AG09309 (cell line): ENCODE data around the gene EYS.

Experiments used
- DNase-seq: peaks from one replicate; pipeline ENCODE4 v3.0.0-alpha.2; 2010; ENCODE audit warnings: low read depth
- H3K4me3 ChIP-seq: 2 replicates; pipeline ENCODE4 v1.5.1; 2011; ENCODE audit warnings: mild to moderate bottlenecking, low read depth, low read length, moderate library complexity; ENCODE audit not compliant: control insufficient read depth
- TF ChIP-seq, protein P1 (sequence below): IDR thresholded peaks from 2 replicates; pipeline ENCODE4 v1.5.1; 2011; ENCODE audit warnings: mild to moderate bottlenecking, low read depth, low read length, inconsistent platforms; ENCODE audit not compliant: insufficient read depth, control insufficient read depth; ENCODE audit errors: missing control alignments

Gene EYS

GRCh38 chr6:64817525-64817924, 889.5 kb downstream of the EYS start:
- DNase-seq, result no peak
- TF ChIP-seq, protein P1, sequence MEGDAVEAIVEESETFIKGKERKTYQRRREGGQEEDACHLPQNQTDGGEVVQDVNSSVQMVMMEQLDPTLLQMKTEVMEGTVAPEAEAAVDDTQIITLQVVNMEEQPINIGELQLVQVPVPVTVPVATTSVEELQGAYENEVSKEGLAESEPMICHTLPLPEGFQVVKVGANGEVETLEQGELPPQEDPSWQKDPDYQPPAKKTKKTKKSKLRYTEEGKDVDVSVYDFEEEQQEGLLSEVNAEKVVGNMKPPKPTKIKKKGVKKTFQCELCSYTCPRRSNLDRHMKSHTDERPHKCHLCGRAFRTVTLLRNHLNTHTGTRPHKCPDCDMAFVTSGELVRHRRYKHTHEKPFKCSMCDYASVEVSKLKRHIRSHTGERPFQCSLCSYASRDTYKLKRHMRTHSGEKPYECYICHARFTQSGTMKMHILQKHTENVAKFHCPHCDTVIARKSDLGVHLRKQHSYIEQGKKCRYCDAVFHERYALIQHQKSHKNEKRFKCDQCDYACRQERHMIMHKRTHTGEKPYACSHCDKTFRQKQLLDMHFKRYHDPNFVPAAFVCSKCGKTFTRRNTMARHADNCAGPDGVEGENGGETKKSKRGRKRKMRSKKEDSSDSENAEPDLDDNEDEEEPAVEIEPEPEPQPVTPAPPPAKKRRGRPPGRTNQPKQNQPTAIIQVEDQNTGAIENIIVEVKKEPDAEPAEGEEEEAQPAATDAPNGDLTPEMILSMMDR, result no peak
- no peak overlapping the region for H3K4me3 ChIP-seq

DNA sequence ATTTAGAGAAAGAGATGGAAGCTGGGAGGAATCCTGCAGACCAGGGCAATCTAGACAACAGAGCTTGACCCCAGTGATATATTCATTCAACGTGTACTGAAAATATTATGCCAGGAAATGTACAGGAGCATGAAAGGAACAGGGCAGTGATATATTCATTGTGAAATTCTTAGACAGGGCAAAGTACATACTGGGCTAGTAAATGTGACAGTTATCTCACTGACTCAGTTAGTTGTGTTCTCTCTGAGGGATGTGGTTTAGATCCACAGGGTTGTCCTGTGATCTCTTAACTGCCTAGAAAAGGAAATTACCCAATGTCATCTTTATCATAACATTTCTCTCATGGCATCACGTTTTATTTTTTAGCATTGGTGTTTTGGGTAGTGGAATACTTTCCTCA, 891.3 kb downstream of the EYS start:
- no peak overlapping the region for H3K4me3 ChIP-seq
- no peak for DNase-seq
- TF ChIP-seq, protein P1, result no peak

DNA sequence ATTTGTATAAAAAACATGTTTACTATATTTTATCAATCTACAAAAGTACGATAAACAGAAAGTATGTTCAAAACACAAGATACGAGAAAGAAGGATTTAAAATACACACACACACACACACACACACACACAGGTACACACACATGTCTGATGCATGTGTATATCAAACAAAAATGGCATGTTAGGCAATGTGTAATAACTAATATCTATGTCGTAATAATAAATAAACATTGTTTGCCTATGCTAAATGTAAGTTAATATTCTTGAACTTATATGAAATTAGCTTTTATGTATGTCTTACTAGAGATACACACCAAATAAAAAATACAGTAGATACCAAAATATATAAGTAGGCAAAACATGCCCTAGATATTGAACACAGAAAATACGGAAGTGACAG, 894.9 kb downstream of the EYS start:
- no peak for DNase-seq
- TF ChIP-seq, protein P1, result no peak
- no peak overlapping the region for H3K4me3 ChIP-seq

- no peak overlapping the region for H3K4me3 ChIP-seq
- no peak for DNase-seq
- TF ChIP-seq, protein P1, result no peak
These were observed 895.9 kb downstream of the EYS start for GRCh38 chr6:64811119-64811518.

GRCh38 chr6:64807785-64808184, 899.2 kb downstream of the EYS start:
- DNase-seq, result no peak
- H3K4me3 ChIP-seq, result no peak overlapping the region
- TF ChIP-seq, protein P1, result no peak

DNA sequence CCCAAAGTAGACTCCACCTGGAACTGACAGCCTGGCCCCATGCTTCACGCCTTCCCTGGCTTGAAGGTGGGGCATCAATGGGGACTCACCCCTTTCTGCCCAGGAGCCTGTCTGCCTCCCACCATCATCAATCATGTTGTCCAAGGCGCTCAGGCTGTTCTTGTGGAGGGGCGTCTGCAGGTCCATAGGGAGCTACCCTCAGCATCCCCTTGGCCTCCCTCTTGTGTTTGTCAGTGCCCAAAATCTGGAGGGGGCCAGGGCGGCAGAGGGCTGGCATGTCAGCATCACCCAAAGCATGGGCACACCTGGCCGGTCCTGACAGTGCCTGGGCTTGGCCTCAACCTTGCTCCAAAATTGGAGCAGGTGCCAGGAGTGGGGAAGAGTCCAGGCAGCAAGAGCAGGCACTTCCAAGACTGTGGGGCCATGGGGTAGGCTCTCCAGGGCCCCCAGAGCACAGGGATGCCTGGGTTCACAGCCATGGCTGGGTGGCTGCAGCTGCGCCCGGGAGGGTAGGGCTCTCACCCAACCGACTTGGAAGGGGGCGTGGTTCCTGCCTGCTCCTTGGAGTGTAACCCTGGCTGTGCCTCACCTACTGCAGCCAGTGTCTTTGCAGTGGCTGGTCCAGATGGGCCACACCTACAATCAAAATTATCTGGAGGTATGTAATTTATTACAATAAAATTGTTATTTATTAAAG, 903.4 kb downstream of the EYS start:
- no peak for DNase-seq
- TF ChIP-seq, protein P1, result no peak
- no peak overlapping the region for H3K4me3 ChIP-seq
